HG03521 (cell line): ENCODE results near the gene HGFAC.
"Not testable (repeated sequence)": the region's sequence is repeated elsewhere in the genome, so short reads cannot be mapped to it uniquely, and the experiment has no call there.

ENCODE experiments used
- ATAC-seq: cut with Tn5 transposase; IDR thresholded peaks from one replicate; pipeline ENCODE4 v1.9.1; 2021; ENCODE audit warnings: mild to moderate bottlenecking, moderate library complexity; ENCODE audit not compliant: unreplicated experiment

HGFAC gene

GRCh38 chr4:3440979-3441500 lies 728 bp upstream of the HGFAC start:
- no peak for ATAC-seq

GRCh38 chr4:3442460-3442958 lies 741 bp downstream of the HGFAC start:
- no peak for ATAC-seq

GRCh38 chr4:3442959-3443749 lies 1.4 kb downstream of the HGFAC start:
- ATAC-seq: peak; percentile 43

GRCh38 chr4:3443750-3444309 lies 2.1 kb downstream of the HGFAC start:
- no peak for ATAC-seq

GRCh38 chr4:3444351-3445110 lies 2.8 kb downstream of the HGFAC start:
- no peak for ATAC-seq

- ATAC-seq: no peak
Observed at GRCh38 chr4:3445111-3445820, 3.5 kb downstream of the HGFAC start.

- no peak for ATAC-seq
Observed at GRCh38 chr4:3445829-3446545, 4.2 kb downstream of the HGFAC start.

- no peak for ATAC-seq
Observed at GRCh38 chr4:3446631-3447320, 5.0 kb downstream of the HGFAC start.

GRCh38 chr4:3447431-3448395 lies 5.9 kb downstream of the HGFAC start:
- no peak for ATAC-seq

- ATAC-seq: no peak
Observed at GRCh38 chr4:3449047-3449573, 7.3 kb downstream of the HGFAC start.

GRCh38 chr4:3449574-3450534 lies 8.1 kb downstream of the HGFAC start:
- no peak for ATAC-seq

GRCh38 chr4:3450643-3451042 lies 8.9 kb downstream of the HGFAC start:
- ATAC-seq: no peak

GRCh38 chr4:3451956-3452355 lies 10.2 kb downstream of the HGFAC start:
- ATAC-seq: no peak

- ATAC-seq: no peak
Observed at GRCh38 chr4:3452376-3452775, 10.6 kb downstream of the HGFAC start.

- ATAC-seq: not testable (repeated sequence)
Observed at GRCh38 chr4:3455596-3455995, 13.8 kb downstream of the HGFAC start.

- no peak for ATAC-seq
Observed at GRCh38 chr4:3458371-3458770, 16.6 kb downstream of the HGFAC start.

- not testable (repeated sequence) for ATAC-seq
Observed at GRCh38 chr4:3459156-3459555, 17.4 kb downstream of the HGFAC start.
